ENCODE results near the gene UBXN7. TPM values are rescaled to one million over a fixed set of nuclear protein-coding genes. Genes with fewer than 3 reads are reported as not detected.
"Not testable (repeated sequence)": the region's sequence is repeated elsewhere in the genome, so short reads cannot be mapped to it uniquely, and the experiment has no call there.

UBXN7 gene
- total RNA-seq, 1 donor from 2014 or later: 106 TPM

GRCh38 chr3:196463804-196464203 is 31.6 kb upstream of the UBXN7 start:
- Mint-ChIP-seq H3K4me3 (ENCODE audit: unreplicated experiment) (no peak overlapping the region), H3K27me3 (ENCODE audit: unreplicated experiment) (peaks cover 1% of the 10 kb centered on the region), H3K27ac (ENCODE audit: unreplicated experiment) (no peak overlapping the region), H3K36me3 (ENCODE audit: unreplicated experiment) (peaks cover 5% of the 10 kb centered on the region), H3K9me3 (ENCODE audit: unreplicated experiment) (peaks cover 2% of the 10 kb centered on the region), H3K4me1 (ENCODE audit: low read depth, unreplicated experiment) (no peaks in the 10 kb centered on the region)
- TF ChIP-seq CTCF (IDR thresholded peaks at IDR 0.05; ENCODE audit: partially characterized antibody, unreplicated experiment): no peak
- no peak for DNase-seq

- Mint-ChIP-seq H3K36me3 (ENCODE audit: unreplicated experiment) (peaks cover 5% of the 10 kb centered on the region), H3K27ac (ENCODE audit: unreplicated experiment) (no peak overlapping the region), H3K27me3 (ENCODE audit: unreplicated experiment) (peaks cover 1% of the 10 kb centered on the region), H3K4me1 (ENCODE audit: low read depth, unreplicated experiment) (no peaks in the 10 kb centered on the region), H3K9me3 (ENCODE audit: unreplicated experiment) (peaks cover 2% of the 10 kb centered on the region), H3K4me3 (ENCODE audit: unreplicated experiment) (no peak overlapping the region)
- TF ChIP-seq CTCF (IDR thresholded peaks at IDR 0.05; ENCODE audit: partially characterized antibody, unreplicated experiment): no peak
- no peak for DNase-seq
Observed at GRCh38 chr3:196463478-196463756, 31.2 kb upstream of the UBXN7 start.

- H3K4me1 Mint-ChIP-seq (ENCODE audit: low read depth, unreplicated experiment); H3K27ac Mint-ChIP-seq (ENCODE audit: unreplicated experiment); H3K9me3 Mint-ChIP-seq (ENCODE audit: unreplicated experiment); DNase-seq; H3K27me3 Mint-ChIP-seq (ENCODE audit: unreplicated experiment); H3K4me3 Mint-ChIP-seq (ENCODE audit: unreplicated experiment); H3K36me3 Mint-ChIP-seq (ENCODE audit: unreplicated experiment): not testable (repeated sequence)
Observed at GRCh38 chr3:196462680-196463477, 30.7 kb upstream of the UBXN7 start.

GRCh38 chr3:196458063-196458462 is 25.8 kb upstream of the UBXN7 start:
- H3K36me3 Mint-ChIP-seq (ENCODE audit: unreplicated experiment): no peaks in the 10 kb centered on the region
- no peak overlapping the region for H3K27ac Mint-ChIP-seq (ENCODE audit: unreplicated experiment)
- H3K9me3 Mint-ChIP-seq (ENCODE audit: unreplicated experiment): peaks cover 2% of the 10 kb centered on the region
- H3K27me3 Mint-ChIP-seq (ENCODE audit: unreplicated experiment): peaks cover 1% of the 10 kb centered on the region
- TF ChIP-seq CTCF (IDR thresholded peaks at IDR 0.05; ENCODE audit: partially characterized antibody, unreplicated experiment): no peak
- H3K4me3 Mint-ChIP-seq (ENCODE audit: unreplicated experiment): no peak overlapping the region
- no peak for DNase-seq
- H3K4me1 Mint-ChIP-seq (ENCODE audit: low read depth, unreplicated experiment): no peaks in the 10 kb centered on the region

GRCh38 chr3:196457470-196457869 is 25.2 kb upstream of the UBXN7 start:
- not testable (repeated sequence) for H3K4me1 Mint-ChIP-seq (ENCODE audit: low read depth, unreplicated experiment); H3K27me3 Mint-ChIP-seq (ENCODE audit: unreplicated experiment); H3K36me3 Mint-ChIP-seq (ENCODE audit: unreplicated experiment); H3K9me3 Mint-ChIP-seq (ENCODE audit: unreplicated experiment); H3K27ac Mint-ChIP-seq (ENCODE audit: unreplicated experiment); DNase-seq; H3K4me3 Mint-ChIP-seq (ENCODE audit: unreplicated experiment)

GRCh38 chr3:196454935-196455334 is 22.7 kb upstream of the UBXN7 start:
- no peaks in the 10 kb centered on the region for H3K4me1 Mint-ChIP-seq (ENCODE audit: low read depth, unreplicated experiment)
- no peak overlapping the region for H3K27ac Mint-ChIP-seq (ENCODE audit: unreplicated experiment)
- no peaks in the 10 kb centered on the region for H3K27me3 Mint-ChIP-seq (ENCODE audit: unreplicated experiment)
- no peaks in the 10 kb centered on the region for H3K36me3 Mint-ChIP-seq (ENCODE audit: unreplicated experiment)
- TF ChIP-seq CTCF (IDR thresholded peaks at IDR 0.05; ENCODE audit: partially characterized antibody, unreplicated experiment): no peak
- H3K9me3 Mint-ChIP-seq (ENCODE audit: unreplicated experiment): peaks cover 1% of the 10 kb centered on the region
- DNase-seq: no peak
- no peak overlapping the region for H3K4me3 Mint-ChIP-seq (ENCODE audit: unreplicated experiment)

GRCh38 chr3:196445391-196445790 is 13.2 kb upstream of the UBXN7 start:
- not testable (repeated sequence) for H3K36me3 Mint-ChIP-seq (ENCODE audit: unreplicated experiment); H3K9me3 Mint-ChIP-seq (ENCODE audit: unreplicated experiment); H3K27me3 Mint-ChIP-seq (ENCODE audit: unreplicated experiment); H3K4me3 Mint-ChIP-seq (ENCODE audit: unreplicated experiment); DNase-seq; H3K27ac Mint-ChIP-seq (ENCODE audit: unreplicated experiment); H3K4me1 Mint-ChIP-seq (ENCODE audit: low read depth, unreplicated experiment)
